ENCODE measurements around the gene RCVRN.

Gene RCVRN

DNA sequence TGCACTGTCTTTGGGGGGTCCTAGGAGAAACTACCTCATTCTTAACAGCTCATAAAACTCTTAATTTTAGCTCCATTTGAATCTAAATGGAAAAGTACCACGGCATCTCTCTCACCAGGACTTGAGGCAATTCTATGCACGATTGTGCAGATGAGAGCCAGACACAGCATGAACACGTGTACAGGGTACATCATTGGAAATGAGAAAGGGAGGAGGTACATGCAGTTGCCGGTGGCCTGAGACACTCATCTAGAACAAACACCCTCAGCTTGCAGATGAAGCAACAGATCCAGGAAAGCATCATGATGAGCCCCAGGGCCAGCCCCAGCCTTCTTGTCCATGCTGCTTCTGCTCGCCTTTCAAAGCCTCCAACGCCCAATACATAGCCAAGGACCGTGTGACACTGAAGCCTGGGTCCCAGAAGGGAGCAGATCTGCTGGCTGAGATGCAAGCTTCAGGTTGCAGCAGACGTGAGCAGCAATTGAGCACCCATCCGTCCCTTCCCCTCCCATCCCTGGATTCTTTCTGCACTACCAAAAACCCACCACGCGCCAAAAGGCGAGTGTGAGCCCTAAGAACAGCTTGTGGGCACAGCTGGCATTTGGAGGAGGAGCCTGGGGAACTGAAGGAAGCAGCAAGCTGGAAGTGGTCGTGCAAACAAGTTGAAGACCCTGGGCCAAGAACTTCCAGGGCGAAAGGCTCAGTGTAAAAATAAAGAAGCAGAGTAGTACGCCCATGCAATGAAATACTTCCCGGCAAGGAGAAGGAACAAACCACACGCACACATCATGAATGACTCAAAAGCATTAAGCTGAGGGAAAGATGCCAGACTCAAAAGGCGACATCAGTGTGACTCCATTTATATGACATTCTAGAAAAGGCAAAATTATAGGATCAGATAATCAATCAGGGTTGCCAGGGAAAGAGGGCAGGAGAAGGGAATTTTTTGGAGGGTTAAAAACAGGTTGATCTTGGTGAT is 7.3 kb upstream of the RCVRN start:
- no peak overlapping the region for H3K27ac ChIP-seq
- TF ChIP-seq, protein P1, sequence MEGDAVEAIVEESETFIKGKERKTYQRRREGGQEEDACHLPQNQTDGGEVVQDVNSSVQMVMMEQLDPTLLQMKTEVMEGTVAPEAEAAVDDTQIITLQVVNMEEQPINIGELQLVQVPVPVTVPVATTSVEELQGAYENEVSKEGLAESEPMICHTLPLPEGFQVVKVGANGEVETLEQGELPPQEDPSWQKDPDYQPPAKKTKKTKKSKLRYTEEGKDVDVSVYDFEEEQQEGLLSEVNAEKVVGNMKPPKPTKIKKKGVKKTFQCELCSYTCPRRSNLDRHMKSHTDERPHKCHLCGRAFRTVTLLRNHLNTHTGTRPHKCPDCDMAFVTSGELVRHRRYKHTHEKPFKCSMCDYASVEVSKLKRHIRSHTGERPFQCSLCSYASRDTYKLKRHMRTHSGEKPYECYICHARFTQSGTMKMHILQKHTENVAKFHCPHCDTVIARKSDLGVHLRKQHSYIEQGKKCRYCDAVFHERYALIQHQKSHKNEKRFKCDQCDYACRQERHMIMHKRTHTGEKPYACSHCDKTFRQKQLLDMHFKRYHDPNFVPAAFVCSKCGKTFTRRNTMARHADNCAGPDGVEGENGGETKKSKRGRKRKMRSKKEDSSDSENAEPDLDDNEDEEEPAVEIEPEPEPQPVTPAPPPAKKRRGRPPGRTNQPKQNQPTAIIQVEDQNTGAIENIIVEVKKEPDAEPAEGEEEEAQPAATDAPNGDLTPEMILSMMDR (IDR thresholded peaks at IDR 0.05; ENCODE audit: low read depth, low read length) = no peak

DNA sequence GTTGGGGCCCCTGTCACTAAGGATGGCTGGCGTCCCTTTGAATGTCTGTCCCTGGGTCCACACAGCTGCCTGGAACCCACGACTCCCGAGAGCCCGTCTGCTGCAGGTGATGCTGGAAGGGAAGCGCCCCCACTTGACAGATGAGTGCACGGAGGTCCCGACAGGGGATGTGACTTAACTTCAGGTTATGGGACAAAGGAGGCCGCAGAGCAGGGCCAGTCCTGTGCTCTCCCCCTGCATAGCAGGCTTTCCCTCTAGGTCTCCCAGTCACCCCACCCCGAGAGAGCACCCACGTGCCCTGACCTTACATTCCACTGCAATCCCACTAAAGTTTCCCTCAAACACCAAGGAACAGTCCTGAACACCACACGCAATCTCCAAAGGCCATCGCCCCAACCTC is 6.0 kb upstream of the RCVRN start:
- H3K4me3 ChIP-seq (ENCODE audit: low read depth, low read length) = no peak overlapping the region
- DNase-seq = no peak
- H3K9me3 ChIP-seq (ENCODE audit: severe bottlenecking) = peaks cover 5% of the 10 kb centered on the region
- H3K27ac ChIP-seq = no peak overlapping the region
- TF ChIP-seq, protein P1 (IDR thresholded peaks at IDR 0.05; ENCODE audit: low read depth, low read length) = no peak
- no peaks in the 10 kb centered on the region for H3K27me3 ChIP-seq (ENCODE audit: insufficient read depth, low read depth, severe bottlenecking)
- H3K36me3 ChIP-seq = no peaks in the 10 kb centered on the region

More for the DNA sequence above, 7.3 kb upstream of the RCVRN start:
- no peak for DNase-seq
- no peak overlapping the region for H3K4me3 ChIP-seq (ENCODE audit: low read depth, low read length)
- no peaks in the 10 kb centered on the region for H3K27me3 ChIP-seq (ENCODE audit: insufficient read depth, low read depth, severe bottlenecking)
- H3K9me3 ChIP-seq (ENCODE audit: severe bottlenecking) = peaks cover 5% of the 10 kb centered on the region
- no peaks in the 10 kb centered on the region for H3K36me3 ChIP-seq

DNA sequence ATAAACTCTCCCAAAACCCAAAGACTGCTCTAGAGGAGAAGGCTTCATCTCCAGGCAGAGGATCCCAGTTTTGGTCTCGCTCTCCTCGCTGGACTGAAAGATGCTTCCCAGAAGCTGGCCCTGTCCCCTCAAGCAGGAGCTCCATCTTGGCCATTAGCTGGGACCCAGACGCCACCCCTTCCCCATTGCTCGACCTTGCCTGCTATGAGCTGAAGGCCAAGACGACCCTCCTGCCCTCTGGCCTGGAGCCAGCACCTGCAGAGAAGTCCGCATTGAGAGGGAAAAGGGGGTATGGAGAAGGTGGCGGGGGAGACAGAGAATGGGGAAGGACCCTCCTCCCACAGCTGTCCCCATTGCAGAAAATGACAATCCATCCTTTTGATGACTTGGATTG is 3.6 kb upstream of the RCVRN start:
- peak overlapping the region; percentile 83; the same call in 1 of the 2 replicates for H3K27ac ChIP-seq
- peaks cover 5% of the 10 kb centered on the region for H3K9me3 ChIP-seq (ENCODE audit: severe bottlenecking)
- no peak overlapping the region for H3K4me3 ChIP-seq (ENCODE audit: low read depth, low read length)
- TF ChIP-seq, protein P1 (IDR thresholded peaks at IDR 0.05; ENCODE audit: low read depth, low read length) = no peak
- H3K36me3 ChIP-seq = peaks cover 6% of the 10 kb centered on the region
- no peaks in the 10 kb centered on the region for H3K27me3 ChIP-seq (ENCODE audit: insufficient read depth, low read depth, severe bottlenecking)
- no peak for DNase-seq

DNA sequence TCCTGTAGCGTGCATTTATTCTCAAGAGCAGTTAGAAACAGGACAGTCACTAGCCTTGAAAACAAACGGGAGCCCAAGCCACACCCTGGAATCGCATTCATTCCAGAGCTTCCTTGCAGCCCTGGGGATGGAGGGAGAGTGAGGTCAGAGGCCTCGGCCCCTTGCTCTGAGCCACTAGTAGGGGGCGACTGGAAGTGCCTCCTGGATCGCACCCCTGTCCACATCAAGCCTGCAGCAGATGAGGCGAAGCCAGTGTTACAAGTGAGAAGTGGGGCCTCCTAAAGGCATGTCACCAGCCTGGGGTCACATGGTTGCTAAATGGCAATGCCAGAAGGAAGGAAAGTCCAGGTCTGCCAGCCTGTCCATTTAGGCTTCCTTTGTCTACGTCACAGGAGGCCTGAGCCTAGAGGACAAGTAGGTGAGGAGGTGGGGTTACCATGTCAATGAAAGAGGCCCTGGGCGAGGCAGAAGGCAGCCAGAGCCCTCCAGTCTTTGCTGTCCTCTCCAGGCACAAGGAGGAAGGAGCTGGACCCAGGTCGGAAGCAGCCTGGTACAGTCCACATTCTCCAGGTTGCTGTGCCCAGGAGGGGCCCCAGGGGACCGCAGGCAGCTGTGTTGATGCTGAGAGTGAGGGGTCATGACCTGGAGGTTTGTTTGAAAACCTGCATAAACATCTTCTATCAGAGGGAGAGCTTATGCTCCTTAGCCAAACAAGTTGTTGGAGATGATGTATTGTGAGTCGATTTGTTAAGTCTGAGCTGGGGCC is 3.0 kb upstream of the RCVRN start:
- H3K9me3 ChIP-seq (ENCODE audit: severe bottlenecking) = peaks cover 5% of the 10 kb centered on the region
- DNase-seq = no peak

DNA sequence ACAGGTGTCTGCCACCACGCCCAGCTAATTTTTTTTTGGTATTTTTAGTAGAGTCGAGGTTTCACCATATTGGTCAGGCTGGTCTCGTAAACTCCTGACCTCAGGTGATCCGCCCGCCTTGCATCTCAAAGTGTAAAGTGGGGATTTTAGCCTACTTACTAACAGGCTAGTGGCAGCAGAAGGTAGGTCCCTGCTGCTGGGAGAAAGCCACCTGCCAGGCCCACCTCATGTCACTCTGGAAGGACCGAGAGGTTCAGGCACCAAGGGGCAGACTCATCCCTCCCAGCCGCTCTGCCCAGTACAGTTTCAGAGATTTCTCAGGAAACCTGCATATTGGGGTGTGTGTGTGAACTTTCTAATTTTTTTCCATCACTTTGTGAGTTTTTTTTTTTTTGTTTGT is 2.1 kb upstream of the RCVRN start:
- Histone ChIP-seq H3K36me3 (peaks cover 12% of the 10 kb centered on the region), H3K4me3 (ENCODE audit: low read depth, low read length) (no peak overlapping the region), H3K9me3 (ENCODE audit: severe bottlenecking) (peaks cover 5% of the 10 kb centered on the region), H3K27ac (peak overlapping the region; percentile 83), H3K27me3 (ENCODE audit: insufficient read depth, low read depth, severe bottlenecking) (no peaks in the 10 kb centered on the region)
- DNase-seq = peak; percentile 82
- TF ChIP-seq, protein P1 (IDR thresholded peaks at IDR 0.05; ENCODE audit: low read depth, low read length) = no peak

More for the DNA sequence above, 3.0 kb upstream of the RCVRN start:
- H3K4me3 ChIP-seq (ENCODE audit: low read depth, low read length) = no peak overlapping the region
- H3K36me3 ChIP-seq = peaks cover 11% of the 10 kb centered on the region
- H3K27me3 ChIP-seq (ENCODE audit: insufficient read depth, low read depth, severe bottlenecking) = no peaks in the 10 kb centered on the region
- peak overlapping the region; percentile 83 for H3K27ac ChIP-seq
- TF ChIP-seq, protein P1 (IDR thresholded peaks at IDR 0.05; ENCODE audit: low read depth, low read length) = no peak
